Measurements from ENCODE around the gene GPRC5C.

GPRC5C gene

GRCh38 chr17:74432766-74433391, 991 bp downstream of the GPRC5C start:
- no peak for DNase-seq (ENCODE audit: low spot score)

DNA sequence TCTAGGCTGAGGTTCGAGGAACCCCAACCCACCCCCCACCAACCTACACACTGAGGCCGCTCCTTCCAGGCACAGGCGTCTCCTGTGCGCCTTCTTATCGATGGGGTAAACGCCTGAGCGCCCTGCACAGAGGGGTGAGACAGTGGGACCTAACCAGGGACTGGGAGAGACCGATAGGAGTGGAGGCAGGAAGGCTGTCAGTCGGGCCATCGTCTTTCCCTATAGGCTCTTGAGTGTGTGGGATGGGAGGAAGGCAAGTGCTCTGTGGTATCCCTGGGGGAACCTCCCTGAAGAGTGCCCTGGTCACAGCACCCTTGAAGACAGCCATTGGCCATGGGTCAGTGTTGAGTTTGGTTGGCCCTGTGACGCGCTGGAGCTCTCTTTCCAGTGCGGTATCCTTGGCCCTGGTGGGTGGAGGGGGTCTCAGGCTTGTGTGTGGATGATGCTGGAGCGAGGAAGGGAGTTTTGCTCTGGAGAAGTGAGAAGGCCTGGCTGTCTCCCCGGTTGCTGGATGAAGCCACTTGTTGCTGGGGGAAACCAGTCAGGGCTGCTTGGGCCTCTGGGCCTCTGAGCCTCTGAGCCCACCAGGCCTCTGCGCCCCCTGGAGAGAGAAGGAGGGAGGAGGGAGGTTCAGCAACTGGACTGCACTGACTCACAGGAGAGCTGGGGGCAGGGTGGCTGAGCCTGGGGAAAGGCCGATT, 1.7 kb downstream of the GPRC5C start:
- no peak for DNase-seq (ENCODE audit: low spot score)

DNA sequence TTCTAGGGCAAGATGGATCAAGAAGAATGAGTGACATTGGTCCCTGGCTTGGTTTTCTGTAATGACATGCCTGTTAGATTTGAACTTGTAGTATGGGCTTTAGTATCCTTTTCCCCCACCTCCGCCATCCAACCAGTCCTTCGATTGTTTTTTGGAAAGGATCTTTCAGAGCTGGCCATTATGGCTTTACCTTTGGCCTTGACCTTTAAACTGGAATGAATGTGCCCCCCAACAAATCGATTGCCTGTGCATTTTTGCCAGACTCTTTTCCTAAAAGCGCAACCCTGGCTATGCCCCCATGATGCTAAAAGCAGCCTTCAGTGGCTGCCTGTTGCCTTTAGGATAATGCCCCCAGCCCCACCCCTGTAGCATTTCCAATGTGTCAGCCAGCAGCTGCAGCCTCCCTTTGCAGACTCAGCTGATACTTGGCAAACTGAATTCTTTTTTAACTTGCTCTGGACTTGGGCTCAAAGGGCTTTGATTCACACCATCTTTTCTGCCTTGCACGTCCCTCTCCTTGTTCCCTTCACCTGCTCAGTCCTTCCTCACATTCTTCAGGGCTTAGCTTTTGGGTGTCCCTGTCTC, 4.0 kb downstream of the GPRC5C start:
- no peak for DNase-seq (ENCODE audit: low spot score)

GRCh38 chr17:74437702-74438101, 5.8 kb downstream of the GPRC5C start:
- no peak for DNase-seq (ENCODE audit: low spot score)

- DNase-seq (ENCODE audit: low spot score) = no peak
These were observed 8.0 kb downstream of the GPRC5C start for GRCh38 chr17:74439691-74440567.

DNA sequence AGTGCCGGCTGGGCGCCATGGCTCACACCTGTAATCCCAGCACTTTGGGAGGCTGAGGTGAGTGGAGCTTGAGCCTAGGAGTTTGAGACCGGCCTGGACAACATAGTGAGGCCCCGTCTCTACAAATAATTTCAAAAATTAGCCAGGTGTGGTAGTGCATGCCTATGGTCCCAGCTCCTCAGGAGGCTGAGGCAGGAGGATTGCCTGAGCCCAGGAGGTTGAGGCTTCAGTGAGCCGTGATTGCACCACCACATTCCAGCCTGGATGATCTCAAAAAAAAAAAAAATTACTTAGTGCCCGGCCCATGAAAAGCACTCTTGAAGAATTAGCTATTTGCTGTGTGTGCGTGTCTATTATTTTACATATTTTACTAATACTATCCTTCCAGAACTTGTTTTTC, 9.6 kb downstream of the GPRC5C start:
- no peak for DNase-seq (ENCODE audit: low spot score)

- DNase-seq (ENCODE audit: low spot score) = no peak
These were observed 10.4 kb downstream of the GPRC5C start for GRCh38 chr17:74442291-74442669.

GRCh38 chr17:74442670-74443515, 11.0 kb downstream of the GPRC5C start:
- DNase-seq (ENCODE audit: low spot score) = no peak

DNA sequence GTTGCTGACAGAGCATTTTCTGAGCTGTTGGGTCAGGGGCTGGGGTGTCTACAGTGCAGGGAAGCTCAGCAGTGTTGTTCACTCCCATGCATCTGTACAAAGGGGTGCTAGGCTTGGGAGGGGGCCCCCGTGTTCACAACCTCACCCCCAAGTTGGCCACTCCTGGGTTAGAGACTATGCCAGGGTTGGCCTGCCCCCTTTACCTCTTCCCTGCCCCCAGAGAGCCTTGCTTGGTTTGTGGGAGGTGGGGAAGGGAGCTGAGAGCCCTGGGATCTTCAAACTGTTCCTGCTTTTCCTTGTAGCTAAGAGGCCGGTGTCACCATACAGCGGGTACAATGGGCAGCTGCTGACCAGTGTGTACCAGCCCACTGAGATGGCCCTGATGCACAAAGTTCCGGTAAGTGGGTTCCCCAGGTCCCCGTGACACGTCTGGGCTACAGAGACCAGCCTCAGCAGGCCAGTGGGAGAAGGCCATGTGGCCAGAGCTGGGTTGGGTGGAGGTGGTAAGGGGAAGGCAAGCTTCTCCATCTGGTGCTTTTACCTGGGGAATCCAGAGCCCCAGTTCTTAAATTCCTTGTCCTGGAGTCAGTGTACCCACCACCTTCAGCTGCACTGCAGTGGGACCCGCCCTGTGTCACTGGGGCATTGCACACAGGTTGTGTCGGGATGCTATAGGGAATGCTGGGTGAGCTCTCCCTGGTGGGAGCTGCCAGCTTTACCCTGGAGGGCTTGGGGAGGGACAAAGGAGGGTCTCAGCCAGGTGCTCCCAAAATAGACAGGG, 11.8 kb downstream of the GPRC5C start:
- DNase-seq (ENCODE audit: low spot score) = no peak

- no peak for DNase-seq (ENCODE audit: low spot score)
These were observed 12.5 kb downstream of the GPRC5C start for GRCh38 chr17:74444406-74444805.

GRCh38 chr17:74445158-74445557, 13.3 kb downstream of the GPRC5C start:
- DNase-seq (ENCODE audit: low spot score) = no peak

DNA sequence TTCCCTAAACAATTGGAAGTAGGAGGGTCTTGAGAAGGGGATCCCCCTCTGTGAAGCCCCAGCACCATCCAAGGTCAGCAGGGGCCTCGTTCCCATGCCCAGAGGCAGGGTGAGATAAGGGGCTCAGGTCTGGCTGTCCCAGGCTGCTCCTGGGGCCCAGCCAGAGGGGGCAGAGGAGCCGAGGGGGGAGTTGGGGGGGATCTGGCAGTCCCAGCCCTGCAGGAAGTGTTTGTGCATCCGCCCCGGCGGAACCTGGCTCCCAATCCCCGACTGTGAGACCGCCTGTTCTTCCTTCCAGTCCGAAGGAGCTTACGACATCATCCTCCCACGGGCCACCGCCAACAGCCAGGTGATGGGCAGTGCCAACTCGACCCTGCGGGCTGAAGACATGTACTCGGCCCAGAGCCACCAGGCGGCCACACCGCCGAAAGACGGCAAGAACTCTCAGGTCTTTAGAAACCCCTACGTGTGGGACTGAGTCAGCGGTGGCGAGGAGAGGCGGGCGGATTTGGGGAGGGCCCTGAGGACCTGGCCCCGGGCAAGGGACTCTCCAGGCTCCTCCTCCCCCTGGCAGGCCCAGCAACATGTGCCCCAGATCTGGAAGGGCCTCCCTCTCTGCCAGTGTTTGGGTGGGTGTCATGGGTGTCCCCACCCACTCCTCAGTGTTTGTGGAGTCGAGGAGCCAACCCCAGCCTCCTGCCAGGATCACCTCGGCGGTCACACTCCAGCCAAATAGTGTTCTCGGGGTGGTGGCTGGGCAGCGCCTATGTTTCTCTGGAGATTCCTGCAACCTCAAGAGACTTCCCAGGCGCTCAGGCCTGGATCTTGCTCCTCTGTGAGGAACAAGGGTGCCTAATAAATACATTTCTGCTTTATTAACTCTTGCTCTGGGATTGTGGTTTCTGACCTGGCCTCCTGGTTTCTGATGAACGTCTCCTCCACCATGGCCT, 14.9 kb downstream of the GPRC5C start:
- DNase-seq (ENCODE audit: low spot score) = no peak

GRCh38 chr17:74447628-74448159, 15.8 kb downstream of the GPRC5C start:
- DNase-seq (ENCODE audit: low spot score) = no peak

GRCh38 chr17:74448756-74449155, 16.9 kb downstream of the GPRC5C start:
- DNase-seq (ENCODE audit: low spot score) = no peak

- DNase-seq (ENCODE audit: low spot score) = no peak
These were observed 17.4 kb downstream of the GPRC5C start for GRCh38 chr17:74449306-74449705.

- DNase-seq (ENCODE audit: low spot score) = no peak
These were observed 17.9 kb downstream of the GPRC5C start for GRCh38 chr17:74449773-74450172.

DNA sequence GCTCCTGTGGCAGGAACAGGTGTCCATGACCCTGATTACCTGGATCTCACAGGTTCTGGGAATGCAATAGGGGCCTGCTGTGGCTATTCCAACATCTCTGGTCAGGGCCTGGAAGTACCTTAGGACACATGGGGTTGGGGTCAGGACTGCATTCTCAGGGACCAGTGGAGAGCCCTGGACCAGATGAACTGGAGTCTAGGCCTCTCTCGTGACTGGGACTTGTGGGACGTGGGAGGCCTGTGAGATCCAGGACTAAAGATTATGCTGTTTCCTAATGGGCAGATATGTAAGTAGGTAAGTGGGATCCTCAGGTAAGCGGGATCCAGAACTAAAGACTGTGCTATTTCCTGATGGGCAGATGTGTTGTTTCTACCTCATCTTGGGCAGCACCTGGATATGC, 18.3 kb downstream of the GPRC5C start:
- no peak for DNase-seq (ENCODE audit: low spot score)

DNA sequence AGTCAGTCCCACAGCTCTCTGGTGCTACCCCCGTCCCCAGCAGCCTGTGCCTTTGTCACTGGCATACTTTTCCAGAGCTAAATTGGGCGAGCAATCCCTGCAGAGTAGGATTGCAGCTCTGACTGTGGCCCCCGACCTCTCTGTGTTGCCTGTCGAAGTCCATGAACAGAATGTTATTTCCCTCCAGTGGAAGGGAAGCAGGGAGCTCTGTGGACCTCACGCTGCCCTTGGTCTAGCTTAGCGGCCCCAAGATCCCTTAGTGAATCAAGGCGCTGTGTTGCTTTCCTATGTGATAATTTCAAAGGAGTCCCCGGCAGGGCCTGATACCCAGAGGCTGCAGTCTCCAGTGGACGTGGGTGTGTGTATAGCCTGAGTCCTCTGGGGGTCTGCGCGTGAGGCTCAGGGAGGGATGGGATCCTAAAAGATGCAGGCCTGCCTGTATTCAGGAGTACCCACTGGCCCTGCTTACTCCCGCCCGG, 19.1 kb downstream of the GPRC5C start:
- DNase-seq (ENCODE audit: low spot score) = no peak

- no peak for DNase-seq (ENCODE audit: low spot score)
These were observed 19.7 kb downstream of the GPRC5C start for GRCh38 chr17:74451557-74451956.
